ENCODE measurements around the gene SMPD3.

SMPD3 gene

GRCh38 chr16:68345958-68346635, 102.2 kb downstream of the SMPD3 start:
- Mint-ChIP-seq H3K4me1 (no peaks in the 10 kb centered on the region), H3K27ac (no peak overlapping the region), H3K27me3 (no peaks in the 10 kb centered on the region), H3K36me3 (peaks cover 30% of the 10 kb centered on the region), H3K4me3 (no peak overlapping the region), H3K9me3 (no peaks in the 10 kb centered on the region)
- ATAC-seq (ENCODE audit: low read depth) (no peak), DNase-seq (ENCODE audit: low spot score in 2 of 2) (no peak)

GRCh38 chr16:68345351-68345810, 102.9 kb downstream of the SMPD3 start:
- Mint-ChIP-seq H3K4me3 (no peak overlapping the region), H3K36me3 (peaks cover 35% of the 10 kb centered on the region), H3K4me1 (no peaks in the 10 kb centered on the region), H3K9me3 (no peaks in the 10 kb centered on the region), H3K27me3 (no peaks in the 10 kb centered on the region), H3K27ac (no peak overlapping the region)
- DNase-seq (ENCODE audit: low spot score in 2 of 2), result no peak
- ATAC-seq (ENCODE audit: low read depth), result no peak

DNA sequence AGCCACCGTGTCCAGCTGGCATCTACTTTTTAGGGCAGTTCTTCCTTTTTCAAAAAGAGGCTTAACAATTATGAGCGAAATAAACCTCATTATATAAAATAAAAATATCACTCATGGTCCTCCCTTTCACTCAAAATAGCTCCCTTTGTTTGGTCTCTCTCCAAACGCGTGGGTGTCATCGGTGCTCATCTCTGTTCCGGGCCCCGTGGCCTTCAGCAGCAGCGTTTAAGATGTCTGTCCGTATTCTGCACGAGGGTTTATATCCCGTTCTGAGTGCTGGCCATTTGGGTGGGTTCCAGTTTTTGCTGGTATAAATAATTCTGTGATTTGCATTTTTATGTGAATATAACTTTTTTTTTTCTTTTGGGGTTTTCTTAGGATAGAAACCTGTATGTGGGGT, 104.1 kb downstream of the SMPD3 start:
- ATAC-seq (ENCODE audit: low read depth) (no peak), DNase-seq (ENCODE audit: low spot score in 2 of 2) (no peak)
- Mint-ChIP-seq H3K4me3 (no peak overlapping the region), H3K27ac (no peak overlapping the region), H3K9me3 (no peaks in the 10 kb centered on the region), H3K4me1 (no peaks in the 10 kb centered on the region), H3K27me3 (no peaks in the 10 kb centered on the region), H3K36me3 (peaks cover 42% of the 10 kb centered on the region)

GRCh38 chr16:68343137-68343536, 105.2 kb downstream of the SMPD3 start:
- H3K9me3 Mint-ChIP-seq, result no peaks in the 10 kb centered on the region
- peaks cover 41% of the 10 kb centered on the region for H3K36me3 Mint-ChIP-seq
- DNase-seq (ENCODE audit: low spot score in 2 of 2), result no peak
- ATAC-seq (ENCODE audit: low read depth), result no peak
- H3K4me3 Mint-ChIP-seq, result no peak overlapping the region
- H3K27ac Mint-ChIP-seq, result no peak overlapping the region
- H3K4me1 Mint-ChIP-seq, result peaks cover 3% of the 10 kb centered on the region
- H3K27me3 Mint-ChIP-seq, result no peaks in the 10 kb centered on the region

DNA sequence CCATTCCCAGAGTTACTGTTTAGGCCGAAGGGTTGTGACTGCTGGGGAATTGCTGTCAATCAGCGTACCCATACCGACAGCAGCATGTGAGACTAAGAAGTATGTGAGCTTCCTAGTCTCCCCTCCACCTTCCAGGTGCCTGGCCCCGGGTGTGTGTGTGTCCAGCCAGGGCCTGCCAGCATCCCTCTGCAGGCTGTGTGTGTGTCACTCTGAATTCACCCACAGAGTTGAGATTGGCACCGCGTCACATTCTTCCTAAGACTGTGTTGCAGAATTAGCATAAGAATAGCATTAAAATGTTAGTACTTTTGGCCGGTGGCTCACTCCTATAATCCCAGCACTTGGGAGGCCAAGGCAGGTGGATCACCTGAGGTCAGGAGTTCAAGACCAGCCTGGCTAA, 105.7 kb downstream of the SMPD3 start:
- no peak for DNase-seq (ENCODE audit: low spot score in 2 of 2)
- peaks cover 44% of the 10 kb centered on the region for H3K36me3 Mint-ChIP-seq
- H3K9me3 Mint-ChIP-seq, result no peaks in the 10 kb centered on the region

DNA sequence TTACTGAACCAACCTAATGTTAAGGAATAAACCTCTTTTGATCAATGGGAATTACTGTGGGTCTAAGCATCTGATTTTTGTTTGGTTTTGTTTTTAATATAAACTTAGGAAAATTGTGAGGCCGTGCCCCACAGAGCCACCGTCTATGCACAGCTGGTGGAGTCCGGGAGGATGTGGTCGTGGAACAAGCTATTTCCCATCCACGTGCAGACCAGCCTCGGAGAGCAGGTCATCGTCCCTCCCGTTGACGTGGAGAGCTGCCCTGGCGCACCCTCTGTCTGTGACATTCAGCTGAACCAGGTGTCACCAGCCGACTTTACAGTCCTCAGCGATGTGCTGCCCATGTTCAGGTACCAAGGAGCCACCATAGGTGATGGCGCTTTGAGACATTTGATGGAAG, 109.1 kb downstream of the SMPD3 start:
- Mint-ChIP-seq H3K27me3 (no peaks in the 10 kb centered on the region), H3K36me3 (peaks cover 44% of the 10 kb centered on the region), H3K4me3 (no peak overlapping the region), H3K9me3 (no peaks in the 10 kb centered on the region), H3K27ac (no peak overlapping the region), H3K4me1 (peaks cover 3% of the 10 kb centered on the region)
- DNase-seq (ENCODE audit: low spot score in 2 of 2) (no peak), ATAC-seq (ENCODE audit: low read depth) (no peak)

More for the DNA sequence above, 105.7 kb downstream of the SMPD3 start:
- Mint-ChIP-seq H3K27me3 (no peaks in the 10 kb centered on the region), H3K4me1 (peaks cover 3% of the 10 kb centered on the region), H3K4me3 (no peak overlapping the region), H3K27ac (no peak overlapping the region)
- ATAC-seq (ENCODE audit: low read depth), result no peak

GRCh38 chr16:68338326-68339119, 109.8 kb downstream of the SMPD3 start:
- H3K27ac Mint-ChIP-seq, result no peak overlapping the region
- H3K36me3 Mint-ChIP-seq, result peaks cover 46% of the 10 kb centered on the region

GRCh38 chr16:68335175-68335574, 113.1 kb downstream of the SMPD3 start:
- no peak for DNase-seq (ENCODE audit: low spot score in 2 of 2)
- Mint-ChIP-seq H3K4me1 (peaks cover 11% of the 10 kb centered on the region), H3K27ac (no peak overlapping the region), H3K9me3 (no peaks in the 10 kb centered on the region), H3K27me3 (no peaks in the 10 kb centered on the region), H3K4me3 (no peak overlapping the region), H3K36me3 (peaks cover 41% of the 10 kb centered on the region)
- no peak for ATAC-seq (ENCODE audit: low read depth)

More at GRCh38 chr16:68338326-68339119, 109.8 kb downstream of the SMPD3 start:
- H3K27me3 Mint-ChIP-seq, result no peaks in the 10 kb centered on the region
- no peaks in the 10 kb centered on the region for H3K9me3 Mint-ChIP-seq
- peaks cover 3% of the 10 kb centered on the region for H3K4me1 Mint-ChIP-seq
- ATAC-seq (ENCODE audit: low read depth) (no peak), DNase-seq (ENCODE audit: low spot score in 2 of 2) (no peak)
- no peak overlapping the region for H3K4me3 Mint-ChIP-seq

- Mint-ChIP-seq H3K9me3 (no peaks in the 10 kb centered on the region), H3K27ac (peak overlapping the region; percentile 0), H3K4me3 (no peak overlapping the region), H3K36me3 (peaks cover 21% of the 10 kb centered on the region), H3K27me3 (no peaks in the 10 kb centered on the region), H3K4me1 (peaks cover 12% of the 10 kb centered on the region)
- DNase-seq (ENCODE audit: low spot score in 2 of 2), result no peak
- no peak for ATAC-seq (ENCODE audit: low read depth)
Observed at GRCh38 chr16:68332411-68333121, 115.7 kb downstream of the SMPD3 start.

DNA sequence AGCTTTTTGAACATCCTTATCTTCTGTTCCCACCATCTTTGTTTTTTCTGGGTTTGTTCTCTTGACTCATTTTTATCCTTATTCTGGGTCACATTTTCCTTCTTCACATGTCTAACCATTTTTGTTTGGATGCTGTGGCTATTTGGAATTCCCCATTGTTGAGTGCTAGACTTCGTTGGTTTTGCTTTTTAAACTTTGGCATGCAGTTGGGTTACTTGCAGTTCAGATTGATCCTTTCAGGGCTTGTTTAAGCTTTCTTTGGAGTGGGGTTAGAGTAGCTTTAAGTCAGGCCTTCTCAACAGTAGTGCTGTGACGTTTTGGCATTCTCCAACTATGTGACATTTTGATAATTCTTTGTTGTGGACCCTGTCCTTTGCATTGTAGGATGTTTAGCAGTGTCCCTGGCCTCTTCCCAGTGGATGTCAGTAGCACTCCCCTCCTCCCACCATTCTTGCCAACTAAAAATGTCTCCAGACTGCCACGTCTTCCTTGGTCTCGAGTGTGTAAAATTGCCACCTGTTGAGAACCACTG, 116.4 kb downstream of the SMPD3 start:
- Mint-ChIP-seq H3K4me1 (peaks cover 12% of the 10 kb centered on the region), H3K27me3 (no peaks in the 10 kb centered on the region), H3K4me3 (no peak overlapping the region), H3K27ac (peak overlapping the region; percentile 0), H3K36me3 (peaks cover 15% of the 10 kb centered on the region), H3K9me3 (no peaks in the 10 kb centered on the region)
- ATAC-seq (ENCODE audit: low read depth) (no peak), DNase-seq (ENCODE audit: low spot score in 2 of 2) (no peak)

GRCh38 chr16:68328860-68329390, 119.4 kb downstream of the SMPD3 start:
- DNase-seq (ENCODE audit: low spot score in 2 of 2) (no peak), ATAC-seq (ENCODE audit: low read depth) (no peak)
- Mint-ChIP-seq H3K9me3 (no peaks in the 10 kb centered on the region), H3K27ac (no peak overlapping the region), H3K4me3 (no peak overlapping the region), H3K36me3 (peaks cover 7% of the 10 kb centered on the region), H3K27me3 (no peaks in the 10 kb centered on the region), H3K4me1 (peaks cover 12% of the 10 kb centered on the region)

DNA sequence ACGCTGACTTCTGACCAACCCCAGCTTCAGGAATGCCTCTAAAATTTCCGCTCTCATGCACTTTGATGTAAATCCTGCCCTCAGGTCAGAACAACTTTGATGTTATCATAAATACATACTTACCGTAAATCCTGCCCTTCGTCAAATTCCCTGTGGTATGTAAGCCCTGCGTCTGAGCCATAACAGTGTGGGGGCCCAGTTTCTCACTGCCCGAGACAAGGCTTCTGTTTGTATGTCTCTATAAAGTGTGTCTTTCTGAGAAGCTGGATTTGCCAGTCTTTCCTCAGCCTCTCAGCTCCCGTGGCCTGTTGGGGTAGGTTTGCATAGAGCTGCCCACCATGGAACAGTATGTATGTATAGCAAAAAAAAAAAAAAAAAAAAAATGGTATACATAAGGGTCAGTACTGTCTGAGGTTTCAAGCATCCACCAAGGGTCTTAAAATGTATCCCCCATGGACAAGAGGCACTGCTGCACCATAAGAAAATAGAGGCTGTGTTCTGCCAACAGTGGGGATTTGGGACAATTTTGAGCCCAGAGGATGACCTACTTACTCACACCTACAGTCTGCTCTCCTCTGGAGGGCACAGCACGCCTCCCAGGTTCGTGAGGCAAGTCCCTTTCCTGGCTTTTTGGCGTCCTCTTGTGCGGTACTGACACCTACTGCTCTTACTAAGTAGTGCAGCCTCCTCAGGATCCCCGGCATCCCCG, 120.0 kb downstream of the SMPD3 start:
- Mint-ChIP-seq H3K4me3 (no peak overlapping the region), H3K4me1 (peaks cover 12% of the 10 kb centered on the region), H3K36me3 (peaks cover 9% of the 10 kb centered on the region), H3K9me3 (no peaks in the 10 kb centered on the region), H3K27ac (no peak overlapping the region), H3K27me3 (no peaks in the 10 kb centered on the region)
- DNase-seq (ENCODE audit: low spot score in 2 of 2), result peak; percentile 75 to 76
- peak; percentile 98 for ATAC-seq (ENCODE audit: low read depth)

DNA sequence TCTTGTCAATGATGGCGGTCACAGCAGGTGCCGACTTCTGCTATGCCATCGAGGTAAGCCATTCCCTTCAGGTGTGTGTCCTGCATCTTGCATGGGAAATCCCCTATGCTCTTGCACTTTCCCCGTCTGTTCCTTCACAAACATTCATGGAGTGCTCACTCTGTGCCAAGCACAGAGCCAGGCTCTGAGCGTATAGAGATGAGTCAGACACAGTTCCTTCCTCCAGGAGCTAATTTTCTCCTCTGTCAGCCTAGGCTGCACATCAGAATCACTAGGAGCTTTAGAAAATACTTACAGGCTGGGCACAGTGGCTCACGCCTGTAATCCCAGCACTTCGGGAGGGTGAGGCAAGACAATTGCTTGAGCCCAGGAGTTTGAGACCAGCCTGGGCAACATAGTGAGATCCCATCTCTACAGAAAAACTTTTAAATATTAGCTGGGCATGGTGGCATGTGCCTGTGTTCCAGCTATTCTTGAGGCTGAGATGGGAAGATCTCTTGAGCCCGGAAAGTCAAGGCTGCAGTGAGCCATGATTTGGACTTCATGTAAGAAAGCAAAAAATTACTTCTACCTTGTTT, 123.4 kb downstream of the SMPD3 start:
- peaks cover 6% of the 10 kb centered on the region for H3K4me1 Mint-ChIP-seq
- peaks cover 7% of the 10 kb centered on the region for H3K36me3 Mint-ChIP-seq
- H3K9me3 Mint-ChIP-seq, result no peaks in the 10 kb centered on the region
- H3K27ac Mint-ChIP-seq, result no peak overlapping the region
- no peak for ATAC-seq (ENCODE audit: low read depth)
- no peak overlapping the region for H3K4me3 Mint-ChIP-seq
- DNase-seq (ENCODE audit: low spot score in 2 of 2), result no peak
- no peaks in the 10 kb centered on the region for H3K27me3 Mint-ChIP-seq
